DOHH2 (cell line): ENCODE results near the gene FHOD3.

Experiments
- H3F3A ChIP-seq: fragments of 200-600 bp; sonication (generic), shearing (Covaris generic); 2 replicates; pipeline ENCODE4 v1.6.0; 2016; ENCODE audit warnings: antibody characterized with exemption, mild to moderate bottlenecking; ENCODE audit not compliant: control insufficient read depth, insufficient read depth
- H3K27ac ChIP-seq: fragments of 200-600 bp; sonication (generic); 2 replicates; pipeline ENCODE4 v1.5.1; 2014; ENCODE audit warnings: low read depth, mild to moderate bottlenecking, low read length, moderate library complexity
- H3K27me3 ChIP-seq: fragments of 200-600 bp; sonication (generic); 2 replicates; pipeline ENCODE4 v1.6.1; 2014; ENCODE audit warnings: mild to moderate bottlenecking, low read length, mixed read lengths; ENCODE audit not compliant: control insufficient read depth
- H3K36me3 ChIP-seq: fragments of 200-600 bp; sonication (generic); 2 replicates; pipeline ENCODE4 v1.6.1; 2014; ENCODE audit warnings: mild to moderate bottlenecking, low read length, moderate library complexity, mixed read lengths; ENCODE audit not compliant: control insufficient read depth
- H3K4me1 ChIP-seq: fragments of 200-600 bp; sonication (generic); 2 replicates; pipeline ENCODE4 v1.6.1; 2014; ENCODE audit warnings: mild to moderate bottlenecking, low read length, mixed read lengths; ENCODE audit not compliant: control insufficient read depth
- H3K4me2 ChIP-seq: fragments of 200-600 bp; sonication (generic); 2 replicates; pipeline ENCODE4 v1.6.0; 2014; ENCODE audit warnings: mild to moderate bottlenecking, low read length, moderate library complexity
- H3K4me3 ChIP-seq: fragments of 200-600 bp; sonication (generic); 2 replicates; pipeline ENCODE4 v1.5.1; 2014; ENCODE audit warnings: mild to moderate bottlenecking, low read length, mixed read lengths
- H3K79me2 ChIP-seq: fragments of 200-600 bp; sonication (generic); 2 replicates; pipeline ENCODE4 v1.6.1; 2014; ENCODE audit warnings: mild to moderate bottlenecking, low read length, mixed read lengths; ENCODE audit not compliant: control insufficient read depth
- H3K9me2 ChIP-seq: fragments of 200-600 bp; sonication (generic); replicated peaks from 2 replicates; pipeline ENCODE4 v1.6.1; 2014; ENCODE audit warnings: mild to moderate bottlenecking, low read length, mixed read lengths; ENCODE audit not compliant: control insufficient read depth
- H3K9me3 ChIP-seq: fragments of 200-600 bp; sonication (generic); 2 replicates; pipeline ENCODE4 v1.6.1; 2014; ENCODE audit warnings: antibody characterized with exemption, low read length, mixed read lengths; ENCODE audit not compliant: control insufficient read depth, insufficient read depth
- H4K20me1 ChIP-seq: fragments of 200-600 bp; sonication (generic); 2 replicates; pipeline ENCODE4 v1.6.0; 2014; ENCODE audit warnings: low read depth, mild to moderate bottlenecking, antibody characterized with exemption, low read length, moderate library complexity; ENCODE audit not compliant: control insufficient read depth, insufficient read depth
- CTCF ChIP-seq: fragments of 200-600 bp; sonication (generic); IDR thresholded peaks from one replicate; pipeline ENCODE4 v1.5.1; 2014; ENCODE audit warnings: antibody characterized with exemption, mild to moderate bottlenecking, low read depth, low read length; ENCODE audit not compliant: poor library complexity, severe bottlenecking
- EZH2phosphoT487 ChIP-seq: fragments of 200-600 bp; sonication (generic); IDR thresholded peaks from 2 replicates; pipeline ENCODE4 v1.6.1; 2017; ENCODE audit warnings: borderline replicate concordance, mild to moderate bottlenecking, antibody characterized with exemption, low read length, moderate library complexity, mixed read lengths

FHOD3 gene

GRCh38 chr18:36295214-36295613, 2.3 kb upstream of the FHOD3 start:
- TF ChIP-seq CTCF: no peak
- no peak for TF ChIP-seq EZH2phosphoT487
- Histone ChIP-seq H3K4me2 (no peak overlapping the region), H3K4me1 (no peaks in the 10 kb centered on the region; the same call in none of the 2 replicates), H3K36me3 (no peaks in the 10 kb centered on the region), H3K9me3 (no peaks in the 10 kb centered on the region), H3K27me3 (peaks cover 43% of the 10 kb centered on the region), H4K20me1 (no peaks in the 10 kb centered on the region), H3K4me3 (no peak overlapping the region), H3K27ac (no peak overlapping the region), H3F3A (no peaks in the 10 kb centered on the region), H3K79me2 (no peaks in the 10 kb centered on the region), H3K9me2 (no peaks in the 10 kb centered on the region)

- Histone ChIP-seq H3K4me2 (no peak overlapping the region), H3K36me3 (no peaks in the 10 kb centered on the region), H3K4me1 (no peaks in the 10 kb centered on the region; the same call in none of the 2 replicates), H3K4me3 (no peak overlapping the region), H3F3A (no peaks in the 10 kb centered on the region), H3K27ac (no peak overlapping the region), H3K27me3 (peaks cover 43% of the 10 kb centered on the region), H3K9me3 (no peaks in the 10 kb centered on the region), H4K20me1 (no peaks in the 10 kb centered on the region), H3K79me2 (no peaks in the 10 kb centered on the region), H3K9me2 (no peaks in the 10 kb centered on the region)
- TF ChIP-seq CTCF: no peak
- no peak for TF ChIP-seq EZH2phosphoT487
These were observed 1.6 kb upstream of the FHOD3 start for GRCh38 chr18:36295880-36296301.

GRCh38 chr18:36296650-36297416, 680 bp upstream of the FHOD3 start:
- H3K4me3 ChIP-seq: peak overlapping the region; percentile 14; the same call in 1 of the 2 replicates
- no peaks in the 10 kb centered on the region for H3K79me2 ChIP-seq
- no peaks in the 10 kb centered on the region for H3F3A ChIP-seq
- peaks cover 41% of the 10 kb centered on the region for H3K27me3 ChIP-seq
- TF ChIP-seq CTCF (peak; percentile 48), EZH2phosphoT487 (no peak)
- H4K20me1 ChIP-seq: no peaks in the 10 kb centered on the region
- no peaks in the 10 kb centered on the region for H3K36me3 ChIP-seq
- peak overlapping the region; percentile 47 for H3K4me2 ChIP-seq
- no peak overlapping the region for H3K27ac ChIP-seq
- no peaks in the 10 kb centered on the region for H3K9me3 ChIP-seq
- H3K4me1 ChIP-seq: no peaks in the 10 kb centered on the region; the same call in none of the 2 replicates
- H3K9me2 ChIP-seq: no peaks in the 10 kb centered on the region
